Testis (tissue), 2 donors: Measurements from ENCODE around the gene SLC41A3.

Experiments used
- POLR2A ChIP-seq: fragments of 450-650 bp; IDR thresholded peaks from one replicate; pipeline ENCODE4 v1.6.1; 2017; ENCODE audit warnings: antibody characterized with exemption, mild to moderate bottlenecking, moderate library complexity
- TF ChIP-seq, protein P1 (sequence below), 3 experiments: fragments of 450-650 bp in 2 of 3; fragments of 200-600 bp in 1 of 3; sonication (generic) in 1 of 3; IDR thresholded peaks; one replicate each; pipeline ENCODE4 v1.5.1; 2016 to 2019; ENCODE audit warnings: antibody characterized with exemption in 3 of 3, mild to moderate bottlenecking in 2 of 3, moderate library complexity in 1 of 3

DNA sequence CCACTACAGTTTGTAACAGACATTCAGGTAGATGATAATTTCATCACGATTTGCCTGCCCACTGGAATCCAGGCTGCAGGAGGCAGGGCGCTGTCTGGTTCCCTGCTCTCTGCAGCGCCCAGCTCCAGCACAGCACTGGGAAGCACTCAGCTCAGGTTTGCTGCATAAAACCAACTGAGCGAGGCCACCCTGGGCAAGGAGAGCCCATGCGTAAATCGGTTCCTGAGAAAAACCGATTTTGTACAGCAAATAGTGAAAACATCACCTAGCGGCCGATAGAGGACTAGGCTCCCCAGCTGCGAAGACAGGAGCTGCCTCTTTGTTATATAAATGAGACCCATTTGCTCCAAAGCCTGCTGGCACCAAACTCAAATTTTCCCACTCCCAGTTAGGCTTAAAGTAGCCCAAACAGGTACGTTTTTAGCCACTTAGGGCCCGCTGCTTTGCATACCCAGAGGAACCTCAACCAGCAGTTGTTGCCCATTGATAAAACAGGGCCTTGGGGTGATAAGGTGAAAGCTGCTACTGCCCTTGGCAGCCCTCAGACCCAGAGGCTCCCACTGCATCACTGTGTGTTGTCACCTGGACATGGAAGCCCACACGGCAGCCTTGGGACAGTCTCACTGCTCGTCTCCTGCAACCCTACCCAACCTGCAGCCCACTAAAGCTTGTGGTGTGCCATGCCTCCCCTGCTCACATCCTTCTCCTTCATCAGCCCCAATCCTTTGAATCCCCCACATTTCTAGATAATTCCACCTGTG is 49.0 kb upstream of the SLC41A3 start:
- TF ChIP-seq, protein P1, sequence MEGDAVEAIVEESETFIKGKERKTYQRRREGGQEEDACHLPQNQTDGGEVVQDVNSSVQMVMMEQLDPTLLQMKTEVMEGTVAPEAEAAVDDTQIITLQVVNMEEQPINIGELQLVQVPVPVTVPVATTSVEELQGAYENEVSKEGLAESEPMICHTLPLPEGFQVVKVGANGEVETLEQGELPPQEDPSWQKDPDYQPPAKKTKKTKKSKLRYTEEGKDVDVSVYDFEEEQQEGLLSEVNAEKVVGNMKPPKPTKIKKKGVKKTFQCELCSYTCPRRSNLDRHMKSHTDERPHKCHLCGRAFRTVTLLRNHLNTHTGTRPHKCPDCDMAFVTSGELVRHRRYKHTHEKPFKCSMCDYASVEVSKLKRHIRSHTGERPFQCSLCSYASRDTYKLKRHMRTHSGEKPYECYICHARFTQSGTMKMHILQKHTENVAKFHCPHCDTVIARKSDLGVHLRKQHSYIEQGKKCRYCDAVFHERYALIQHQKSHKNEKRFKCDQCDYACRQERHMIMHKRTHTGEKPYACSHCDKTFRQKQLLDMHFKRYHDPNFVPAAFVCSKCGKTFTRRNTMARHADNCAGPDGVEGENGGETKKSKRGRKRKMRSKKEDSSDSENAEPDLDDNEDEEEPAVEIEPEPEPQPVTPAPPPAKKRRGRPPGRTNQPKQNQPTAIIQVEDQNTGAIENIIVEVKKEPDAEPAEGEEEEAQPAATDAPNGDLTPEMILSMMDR (IDR thresholded peaks at IDR 0.05) = peak in 1 of 3 experiments; percentile 15
- no peak for TF ChIP-seq POLR2A
